ENCODE results near the gene PRCD. TPM values are rescaled to one million over a fixed set of nuclear protein-coding genes. Genes with fewer than 3 reads are reported as not detected.

PRCD gene
- total RNA-seq, 4 donors from 2014 or later = 2.3 to 20.0 (median 3.5) TPM

GRCh38 chr17:76579281-76579680, 39.4 kb downstream of the PRCD start:
- no peak for TF ChIP-seq CTCF (IDR thresholded peaks at IDR 0.05)
- DNase-seq (ENCODE audit: low spot score) = no peak
- no peak for ATAC-seq (ENCODE audit: low FRiP score)

GRCh38 chr17:76581515-76581914, 41.7 kb downstream of the PRCD start:
- ATAC-seq (ENCODE audit: low FRiP score) (no peak), DNase-seq (ENCODE audit: low spot score) (no peak)
- no peak for TF ChIP-seq CTCF (IDR thresholded peaks at IDR 0.05)

- TF ChIP-seq CTCF (IDR thresholded peaks at IDR 0.05) = no peak
- no peak for ATAC-seq (ENCODE audit: low FRiP score)
- DNase-seq (ENCODE audit: low spot score) = no peak
Observed at GRCh38 chr17:76582660-76583059, 42.8 kb downstream of the PRCD start.

GRCh38 chr17:76584427-76585032, 44.7 kb downstream of the PRCD start:
- DNase-seq (ENCODE audit: low spot score) = no peak
- no peak for ATAC-seq (ENCODE audit: low FRiP score)
- TF ChIP-seq CTCF (IDR thresholded peaks at IDR 0.05) = no peak

- ATAC-seq (ENCODE audit: low FRiP score) = peak; percentile 42
- DNase-seq (ENCODE audit: low spot score) = no peak
- TF ChIP-seq CTCF (IDR thresholded peaks at IDR 0.05) = no peak
Observed at GRCh38 chr17:76585033-76585648, 45.3 kb downstream of the PRCD start.

GRCh38 chr17:76585649-76586593, 46.1 kb downstream of the PRCD start, which contains the start of gene ST6GALNAC2:
TSS of gene ST6GALNAC2 (minus strand) at chr17:76585860. CDS start at chr17:76585808, 52 bp downstream.
- DNase-seq (ENCODE audit: low spot score) (no peak), ATAC-seq (ENCODE audit: low FRiP score) (peak; percentile 79)
- TF ChIP-seq CTCF (IDR thresholded peaks at IDR 0.05) = no peak

Measured in omental fat pad (tissue), 4 donors.